SJSA1 (cell line): ENCODE measurements around the gene FAM199X. TPM values are rescaled to one million over a fixed set of nuclear protein-coding genes. Genes with fewer than 3 reads are reported as not detected.
"Not testable (repeated sequence)": the region's sequence is repeated elsewhere in the genome, so short reads cannot be mapped to it uniquely, and the experiment has no call there.

Experiments
- DNase-seq, 2 experiments: peaks; one replicate each; pipeline ENCODE4 v3.0.0-alpha.2; 2015 to 2020; ENCODE audit warnings: low spot score in 2 of 2, low read depth in 1 of 2
- H3K27ac ChIP-seq: fragments of 250-450 bp; sonication (Bioruptor Pico); 2 replicates; pipeline ENCODE4 v1.5.1; 2020; ENCODE audit warnings: mild to moderate bottlenecking, moderate library complexity
- H3K27me3 ChIP-seq: fragments of 250-450 bp; sonication (Bioruptor Pico); replicated peaks from 2 replicates; pipeline ENCODE4 v1.5.1; 2020; ENCODE audit warnings: mild to moderate bottlenecking, moderate library complexity
- H3K36me3 ChIP-seq: fragments of 250-450 bp; sonication (Bioruptor Pico); 2 replicates; pipeline ENCODE4 v1.5.1; 2020; ENCODE audit warnings: mild to moderate bottlenecking
- H3K4me1 ChIP-seq: fragments of 250-450 bp; sonication (Bioruptor Pico); replicated peaks from 2 replicates; pipeline ENCODE4 v1.6.1; 2021; ENCODE audit warnings: mild to moderate bottlenecking
- H3K4me3 ChIP-seq: fragments of 250-450 bp; sonication (Bioruptor Pico); 2 replicates; pipeline ENCODE4 v1.5.1; 2020; ENCODE audit warnings: mild to moderate bottlenecking
- H3K9me3 ChIP-seq: fragments of 250-450 bp; sonication (Bioruptor Pico); replicated peaks from 2 replicates; pipeline ENCODE4 v1.5.1; 2020; ENCODE audit warnings: mild to moderate bottlenecking
- total RNA-seq: library from RNA; depleted of rRNA; stranded (reverse); fragments of >200 nt; shearing (Covaris generic); gene quantifications from 2 replicates; pipeline ENCODE4 v1.2.3, GENCODE V29; 2014; rRNA removed

Gene FAM199X
- total RNA-seq, 1 experiment from 2014 or later: 26.0 TPM

GRCh38 chrX:104211187-104211586 is 44.9 kb downstream of the FAM199X start:
- Histone ChIP-seq H3K4me1 (no peaks in the 10 kb centered on the region), H3K36me3 (no peaks in the 10 kb centered on the region), H3K27me3 (no peaks in the 10 kb centered on the region), H3K27ac (no peak overlapping the region), H3K4me3 (no peak overlapping the region), H3K9me3 (no peaks in the 10 kb centered on the region)
- DNase-seq: no peak

GRCh38 chrX:104230060-104230459 is 63.8 kb downstream of the FAM199X start:
- not testable (repeated sequence) for DNase-seq, H3K4me3 ChIP-seq, H3K36me3 ChIP-seq

More at GRCh38 chrX:104230060-104230459, 63.8 kb downstream of the FAM199X start:
- H3K4me1 ChIP-seq, H3K9me3 ChIP-seq, H3K27me3 ChIP-seq, H3K27ac ChIP-seq: not testable (repeated sequence)

Other genes with a start within 250 kb of the FAM199X start
- 3.5 and 23.2 TPM in 2 replicates for gene TMSB15B, start 203.8 kb upstream of the FAM199X start, total RNA-seq
- gene H2BW1, start 152.7 kb upstream of the FAM199X start, total RNA-seq: not detected in 2 replicates
- gene H2BW2, start 126.5 kb upstream of the FAM199X start, total RNA-seq: not detected in 2 replicates
- gene TMSB15C, start 90.2 kb upstream of the FAM199X start, total RNA-seq: 3.1 and 5.8 TPM in 2 replicates
- gene ZCCHC18, start 53.9 kb upstream of the FAM199X start, total RNA-seq: 1.2 and 1.6 TPM in 2 replicates
- gene SLC25A53, start 9.4 kb upstream of the FAM199X start, total RNA-seq: 1.9 and 6.2 TPM in 2 replicates
- gene ESX1, start 88.5 kb downstream of the FAM199X start, total RNA-seq: not detected in 2 replicates